GM12873 (cell line): ENCODE results near the gene GSDME.

Experiments used
- TF ChIP-seq, protein P1 (sequence below): IDR thresholded peaks from 2 replicates; pipeline ENCODE4 v1.5.1; 2012; ENCODE audit warnings: low read depth, mild to moderate bottlenecking, moderate library complexity, low read length, control low read depth; ENCODE audit not compliant: insufficient read depth; ENCODE audit errors: missing control alignments

Gene GSDME

DNA sequence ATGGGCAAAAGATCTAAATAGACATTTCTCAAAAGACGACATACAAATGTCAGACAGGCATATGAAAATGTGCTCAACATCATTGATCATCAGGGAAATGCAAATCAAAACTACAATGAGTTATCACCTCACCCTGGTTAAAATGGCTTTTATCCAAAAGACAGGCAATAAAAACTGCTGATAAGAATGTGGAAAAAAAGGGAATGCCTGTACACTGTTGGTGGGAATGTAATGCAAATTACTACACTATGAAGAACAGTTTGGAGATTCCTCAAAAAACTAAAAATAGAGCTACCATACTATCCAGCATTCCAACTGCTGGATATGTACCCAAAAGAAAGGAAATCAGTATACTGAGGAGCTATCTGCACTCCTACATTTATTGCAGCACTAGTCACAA, 18.0 kb downstream of the GSDME start:
- TF ChIP-seq, protein P1, sequence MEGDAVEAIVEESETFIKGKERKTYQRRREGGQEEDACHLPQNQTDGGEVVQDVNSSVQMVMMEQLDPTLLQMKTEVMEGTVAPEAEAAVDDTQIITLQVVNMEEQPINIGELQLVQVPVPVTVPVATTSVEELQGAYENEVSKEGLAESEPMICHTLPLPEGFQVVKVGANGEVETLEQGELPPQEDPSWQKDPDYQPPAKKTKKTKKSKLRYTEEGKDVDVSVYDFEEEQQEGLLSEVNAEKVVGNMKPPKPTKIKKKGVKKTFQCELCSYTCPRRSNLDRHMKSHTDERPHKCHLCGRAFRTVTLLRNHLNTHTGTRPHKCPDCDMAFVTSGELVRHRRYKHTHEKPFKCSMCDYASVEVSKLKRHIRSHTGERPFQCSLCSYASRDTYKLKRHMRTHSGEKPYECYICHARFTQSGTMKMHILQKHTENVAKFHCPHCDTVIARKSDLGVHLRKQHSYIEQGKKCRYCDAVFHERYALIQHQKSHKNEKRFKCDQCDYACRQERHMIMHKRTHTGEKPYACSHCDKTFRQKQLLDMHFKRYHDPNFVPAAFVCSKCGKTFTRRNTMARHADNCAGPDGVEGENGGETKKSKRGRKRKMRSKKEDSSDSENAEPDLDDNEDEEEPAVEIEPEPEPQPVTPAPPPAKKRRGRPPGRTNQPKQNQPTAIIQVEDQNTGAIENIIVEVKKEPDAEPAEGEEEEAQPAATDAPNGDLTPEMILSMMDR = no peak

DNA sequence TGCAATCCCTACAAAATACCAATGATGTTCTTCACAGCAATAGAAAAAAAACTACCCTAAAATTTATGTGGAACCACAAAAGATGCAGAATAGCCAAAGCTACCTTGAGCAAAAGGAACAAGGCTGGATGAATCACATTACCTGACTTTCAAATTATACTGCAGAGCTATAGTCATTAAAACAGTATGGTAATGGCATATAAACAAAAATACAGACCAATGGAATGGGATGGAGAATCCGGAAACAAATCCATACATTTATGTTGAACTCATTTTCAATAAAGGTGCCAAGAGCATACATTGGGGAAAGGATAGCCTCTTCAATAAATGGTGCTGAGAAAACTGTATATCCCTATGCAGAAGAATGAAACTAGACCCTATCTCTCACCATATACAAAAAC, 18.7 kb downstream of the GSDME start:
- TF ChIP-seq, protein P1 = no peak

DNA sequence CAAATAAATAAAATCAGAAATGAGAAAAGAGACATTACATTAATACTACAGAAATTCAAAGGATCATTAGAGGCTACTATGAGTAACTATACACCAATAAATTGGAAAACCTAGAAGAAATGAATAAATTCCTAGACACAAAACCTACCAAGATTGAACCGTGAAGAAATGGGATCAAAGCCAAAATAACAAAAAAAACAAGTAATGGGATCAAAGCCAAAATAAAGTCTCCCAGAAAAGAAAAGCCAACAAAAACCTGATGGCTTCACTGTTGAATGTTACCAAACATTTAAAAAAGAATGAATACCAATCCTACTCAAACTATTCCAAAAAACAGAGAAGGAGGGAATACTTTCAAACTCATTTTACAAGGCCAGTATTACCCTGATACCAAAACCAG, 20.0 kb downstream of the GSDME start:
- TF ChIP-seq, protein P1 = no peak

DNA sequence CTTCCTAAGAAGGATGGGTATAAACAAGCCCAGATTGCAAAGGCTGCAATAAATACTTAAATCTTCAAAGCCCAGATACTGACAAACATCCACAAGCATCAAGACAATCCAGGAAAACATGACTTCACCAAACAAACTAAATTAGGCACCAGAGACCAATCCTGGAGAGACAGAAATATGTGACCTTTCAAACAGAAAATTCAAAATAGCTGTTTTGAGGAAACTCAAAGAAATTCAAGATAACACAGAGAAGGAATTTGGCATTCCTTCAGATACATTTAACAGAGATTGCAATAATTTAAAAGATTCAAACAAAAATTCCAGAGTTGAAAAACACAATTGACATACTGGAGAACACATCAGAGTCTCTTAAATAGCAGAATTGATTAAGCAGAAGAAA, 23.0 kb downstream of the GSDME start:
- TF ChIP-seq, protein P1 = no peak

DNA sequence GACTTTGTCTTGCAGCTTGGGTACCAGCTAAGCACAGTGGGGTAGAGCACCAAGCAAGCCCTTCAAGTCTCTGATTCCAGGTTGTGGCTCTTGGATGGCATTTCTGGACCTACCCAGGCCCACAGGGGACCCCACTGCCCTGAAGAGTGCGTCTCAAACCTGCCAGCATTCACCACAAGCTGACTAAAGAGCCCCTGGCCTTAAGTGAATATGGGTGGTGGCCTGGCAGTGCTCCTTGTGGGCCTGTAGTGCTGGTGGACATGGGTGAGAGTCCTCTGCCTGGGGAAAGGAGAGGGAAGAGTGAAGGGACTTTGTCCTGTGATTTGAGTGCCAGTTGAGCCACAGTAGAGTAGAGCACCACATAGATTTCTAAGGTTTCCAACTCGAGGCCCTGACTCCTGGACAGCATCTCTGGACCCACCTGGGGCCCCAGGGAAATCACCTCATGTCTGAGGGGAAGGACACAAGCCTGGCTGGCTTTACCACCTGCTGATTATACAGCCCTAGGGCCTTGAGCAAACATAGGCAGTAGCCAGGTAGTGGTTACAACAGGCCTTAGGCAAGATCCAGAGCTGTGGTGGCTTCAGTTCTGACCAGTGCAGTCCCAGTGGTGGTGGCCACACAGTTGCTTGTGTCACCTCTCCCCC, 23.7 kb downstream of the GSDME start:
- TF ChIP-seq, protein P1 = no peak

DNA sequence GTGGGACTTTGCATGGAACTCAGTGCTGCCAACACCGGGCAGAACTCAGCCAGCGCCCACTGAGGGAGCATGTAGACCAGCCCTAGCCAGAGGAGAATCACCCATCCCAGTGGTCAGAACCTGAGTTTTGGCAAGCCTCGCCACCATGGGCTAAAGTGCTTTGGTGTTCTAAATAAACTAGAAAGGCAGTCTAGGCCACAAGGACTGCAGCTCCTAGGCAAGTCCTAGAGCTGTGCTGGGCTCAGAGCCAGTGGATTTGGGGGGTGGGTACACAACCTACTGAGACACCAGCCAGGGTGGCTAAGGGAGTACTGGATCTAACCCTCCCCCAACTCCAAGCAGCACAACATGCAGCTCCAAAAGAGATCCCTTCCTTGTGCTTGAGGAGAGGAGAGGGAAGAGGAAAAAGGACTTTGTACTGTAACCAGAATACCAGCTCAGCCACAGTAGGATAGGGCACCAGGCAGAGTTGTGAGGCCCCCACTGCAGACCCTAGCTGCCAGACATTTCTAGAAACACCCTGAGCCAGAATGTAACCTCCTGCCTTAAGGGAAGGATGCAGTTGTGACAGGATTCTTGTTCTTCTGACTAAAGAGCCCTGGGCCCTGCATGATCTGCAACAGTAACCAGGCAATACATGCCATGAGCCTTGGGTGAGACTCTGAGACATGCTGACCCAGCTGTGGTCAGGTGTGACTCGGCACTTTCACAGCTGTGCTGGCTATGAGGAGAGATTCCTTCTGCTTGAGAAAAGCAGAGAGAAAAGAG, 24.4 kb downstream of the GSDME start:
- TF ChIP-seq, protein P1 = no peak

DNA sequence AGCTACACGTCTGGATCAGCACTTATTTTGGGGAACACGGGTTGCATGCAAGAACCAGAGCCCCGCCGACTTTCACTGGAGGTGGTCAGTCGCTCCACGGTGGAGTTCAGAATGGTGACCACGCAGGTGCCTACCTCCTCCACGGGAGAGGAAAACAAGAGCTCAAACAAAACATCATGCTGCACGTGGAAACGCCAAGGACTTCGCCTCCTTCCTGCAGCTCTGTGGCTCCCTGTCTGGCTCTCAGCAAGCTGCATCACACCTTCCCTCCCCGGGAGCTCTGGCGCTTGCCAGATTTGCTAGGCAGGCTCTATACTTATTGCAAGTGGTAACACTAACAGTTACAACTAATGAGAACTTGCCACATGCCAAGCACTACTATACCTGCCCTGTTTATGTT, 26.0 kb downstream of the GSDME start:
- TF ChIP-seq, protein P1 = no peak
